ENCODE data around the gene DGKE. TPM values are rescaled to one million over a fixed set of nuclear protein-coding genes. Genes with fewer than 3 reads are reported as not detected.

Gene DGKE
- total RNA-seq, 1 experiment from 2014 or later = 8.5 TPM

DNA sequence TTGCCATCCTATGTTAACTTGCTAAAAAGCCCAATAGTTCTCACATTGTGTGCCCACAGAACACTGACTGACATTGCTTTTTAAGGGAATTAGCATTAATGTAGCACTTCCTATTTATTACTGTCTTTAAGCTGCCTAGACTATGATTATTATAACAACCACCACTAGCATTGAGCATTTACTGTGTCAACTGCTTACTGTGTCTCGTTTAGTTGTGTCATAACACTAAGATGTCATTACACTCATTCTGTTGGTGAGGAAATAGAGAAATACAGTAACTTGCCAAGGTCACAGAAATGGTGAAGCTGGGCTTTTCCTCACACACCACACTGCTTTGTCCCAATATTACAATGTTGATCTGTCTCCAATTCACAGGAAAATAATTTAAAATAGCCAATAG is 49.7 kb downstream of the DGKE start:
- TF ChIP-seq, protein P1, sequence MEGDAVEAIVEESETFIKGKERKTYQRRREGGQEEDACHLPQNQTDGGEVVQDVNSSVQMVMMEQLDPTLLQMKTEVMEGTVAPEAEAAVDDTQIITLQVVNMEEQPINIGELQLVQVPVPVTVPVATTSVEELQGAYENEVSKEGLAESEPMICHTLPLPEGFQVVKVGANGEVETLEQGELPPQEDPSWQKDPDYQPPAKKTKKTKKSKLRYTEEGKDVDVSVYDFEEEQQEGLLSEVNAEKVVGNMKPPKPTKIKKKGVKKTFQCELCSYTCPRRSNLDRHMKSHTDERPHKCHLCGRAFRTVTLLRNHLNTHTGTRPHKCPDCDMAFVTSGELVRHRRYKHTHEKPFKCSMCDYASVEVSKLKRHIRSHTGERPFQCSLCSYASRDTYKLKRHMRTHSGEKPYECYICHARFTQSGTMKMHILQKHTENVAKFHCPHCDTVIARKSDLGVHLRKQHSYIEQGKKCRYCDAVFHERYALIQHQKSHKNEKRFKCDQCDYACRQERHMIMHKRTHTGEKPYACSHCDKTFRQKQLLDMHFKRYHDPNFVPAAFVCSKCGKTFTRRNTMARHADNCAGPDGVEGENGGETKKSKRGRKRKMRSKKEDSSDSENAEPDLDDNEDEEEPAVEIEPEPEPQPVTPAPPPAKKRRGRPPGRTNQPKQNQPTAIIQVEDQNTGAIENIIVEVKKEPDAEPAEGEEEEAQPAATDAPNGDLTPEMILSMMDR (IDR thresholded peaks at IDR 0.05) = no peak
- TF ChIP-seq ZNF317 (CRISPR knock-in tag; IDR thresholded peaks at IDR 0.05; ENCODE audit: borderline replicate concordance, low read depth) = no peak
- no peak for TF ChIP-seq GTF2I (CRISPR knock-in tag; conservative IDR thresholded peaks at IDR 0.05)
- TF ChIP-seq CREM (CRISPR knock-in tag; IDR thresholded peaks at IDR 0.05) = no peak
- no peak for TF ChIP-seq EMX1 (CRISPR knock-in tag; IDR thresholded peaks at IDR 0.05)
- TF ChIP-seq SMAD4 (CRISPR knock-in tag; IDR thresholded peaks at IDR 0.05) = no peak
- no peak for TF ChIP-seq FOXP1 (CRISPR knock-in tag; IDR thresholded peaks at IDR 0.05; ENCODE audit: borderline replicate concordance)
- no peak for TF ChIP-seq SMAD3 (CRISPR knock-in tag; IDR thresholded peaks at IDR 0.05; ENCODE audit: borderline replicate concordance)
- TF ChIP-seq, protein P2, sequence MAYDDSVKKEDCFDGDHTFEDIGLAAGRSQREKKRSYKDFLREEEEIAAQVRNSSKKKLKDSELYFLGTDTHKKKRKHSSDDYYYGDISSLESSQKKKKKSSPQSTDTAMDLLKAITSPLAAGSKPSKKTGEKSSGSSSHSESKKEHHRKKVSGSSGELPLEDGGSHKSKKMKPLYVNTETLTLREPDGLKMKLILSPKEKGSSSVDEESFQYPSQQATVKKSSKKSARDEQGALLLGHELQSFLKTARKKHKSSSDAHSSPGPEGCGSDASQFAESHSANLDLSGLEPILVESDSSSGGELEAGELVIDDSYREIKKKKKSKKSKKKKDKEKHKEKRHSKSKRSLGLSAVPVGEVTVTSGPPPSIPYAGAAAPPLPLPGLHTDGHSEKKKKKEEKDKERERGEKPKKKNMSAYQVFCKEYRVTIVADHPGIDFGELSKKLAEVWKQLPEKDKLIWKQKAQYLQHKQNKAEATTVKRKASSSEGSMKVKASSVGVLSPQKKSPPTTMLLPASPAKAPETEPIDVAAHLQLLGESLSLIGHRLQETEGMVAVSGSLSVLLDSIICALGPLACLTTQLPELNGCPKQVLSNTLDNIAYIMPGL (CRISPR knock-in tag; IDR thresholded peaks at IDR 0.05) = no peak
- no peak for TF ChIP-seq NR3C1 (CRISPR knock-in tag; conservative IDR thresholded peaks at IDR 0.05; ENCODE audit: low read depth)
- TF ChIP-seq ETV6 (CRISPR knock-in tag; IDR thresholded peaks at IDR 0.05) = no peak
- TF ChIP-seq ESRRA (CRISPR knock-in tag; IDR thresholded peaks at IDR 0.05; ENCODE audit: borderline replicate concordance) = no peak
- TF ChIP-seq IRF2 (CRISPR knock-in tag; IDR thresholded peaks at IDR 0.05; ENCODE audit: borderline replicate concordance, low read depth) = no peak
- TF ChIP-seq, protein P3, sequence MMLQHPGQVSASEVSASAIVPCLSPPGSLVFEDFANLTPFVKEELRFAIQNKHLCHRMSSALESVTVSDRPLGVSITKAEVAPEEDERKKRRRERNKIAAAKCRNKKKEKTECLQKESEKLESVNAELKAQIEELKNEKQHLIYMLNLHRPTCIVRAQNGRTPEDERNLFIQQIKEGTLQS (CRISPR knock-in tag; conservative IDR thresholded peaks at IDR 0.05) = no peak
- TF ChIP-seq, protein P4, sequence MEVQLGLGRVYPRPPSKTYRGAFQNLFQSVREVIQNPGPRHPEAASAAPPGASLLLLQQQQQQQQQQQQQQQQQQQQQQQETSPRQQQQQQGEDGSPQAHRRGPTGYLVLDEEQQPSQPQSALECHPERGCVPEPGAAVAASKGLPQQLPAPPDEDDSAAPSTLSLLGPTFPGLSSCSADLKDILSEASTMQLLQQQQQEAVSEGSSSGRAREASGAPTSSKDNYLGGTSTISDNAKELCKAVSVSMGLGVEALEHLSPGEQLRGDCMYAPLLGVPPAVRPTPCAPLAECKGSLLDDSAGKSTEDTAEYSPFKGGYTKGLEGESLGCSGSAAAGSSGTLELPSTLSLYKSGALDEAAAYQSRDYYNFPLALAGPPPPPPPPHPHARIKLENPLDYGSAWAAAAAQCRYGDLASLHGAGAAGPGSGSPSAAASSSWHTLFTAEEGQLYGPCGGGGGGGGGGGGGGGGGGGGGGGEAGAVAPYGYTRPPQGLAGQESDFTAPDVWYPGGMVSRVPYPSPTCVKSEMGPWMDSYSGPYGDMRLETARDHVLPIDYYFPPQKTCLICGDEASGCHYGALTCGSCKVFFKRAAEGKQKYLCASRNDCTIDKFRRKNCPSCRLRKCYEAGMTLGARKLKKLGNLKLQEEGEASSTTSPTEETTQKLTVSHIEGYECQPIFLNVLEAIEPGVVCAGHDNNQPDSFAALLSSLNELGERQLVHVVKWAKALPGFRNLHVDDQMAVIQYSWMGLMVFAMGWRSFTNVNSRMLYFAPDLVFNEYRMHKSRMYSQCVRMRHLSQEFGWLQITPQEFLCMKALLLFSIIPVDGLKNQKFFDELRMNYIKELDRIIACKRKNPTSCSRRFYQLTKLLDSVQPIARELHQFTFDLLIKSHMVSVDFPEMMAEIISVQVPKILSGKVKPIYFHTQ (CRISPR knock-in tag; IDR thresholded peaks at IDR 0.05) = no peak
- no peak for TF ChIP-seq ZNF263 (CRISPR knock-in tag; IDR thresholded peaks at IDR 0.05; ENCODE audit: low read depth)
- TF ChIP-seq, protein P5, sequence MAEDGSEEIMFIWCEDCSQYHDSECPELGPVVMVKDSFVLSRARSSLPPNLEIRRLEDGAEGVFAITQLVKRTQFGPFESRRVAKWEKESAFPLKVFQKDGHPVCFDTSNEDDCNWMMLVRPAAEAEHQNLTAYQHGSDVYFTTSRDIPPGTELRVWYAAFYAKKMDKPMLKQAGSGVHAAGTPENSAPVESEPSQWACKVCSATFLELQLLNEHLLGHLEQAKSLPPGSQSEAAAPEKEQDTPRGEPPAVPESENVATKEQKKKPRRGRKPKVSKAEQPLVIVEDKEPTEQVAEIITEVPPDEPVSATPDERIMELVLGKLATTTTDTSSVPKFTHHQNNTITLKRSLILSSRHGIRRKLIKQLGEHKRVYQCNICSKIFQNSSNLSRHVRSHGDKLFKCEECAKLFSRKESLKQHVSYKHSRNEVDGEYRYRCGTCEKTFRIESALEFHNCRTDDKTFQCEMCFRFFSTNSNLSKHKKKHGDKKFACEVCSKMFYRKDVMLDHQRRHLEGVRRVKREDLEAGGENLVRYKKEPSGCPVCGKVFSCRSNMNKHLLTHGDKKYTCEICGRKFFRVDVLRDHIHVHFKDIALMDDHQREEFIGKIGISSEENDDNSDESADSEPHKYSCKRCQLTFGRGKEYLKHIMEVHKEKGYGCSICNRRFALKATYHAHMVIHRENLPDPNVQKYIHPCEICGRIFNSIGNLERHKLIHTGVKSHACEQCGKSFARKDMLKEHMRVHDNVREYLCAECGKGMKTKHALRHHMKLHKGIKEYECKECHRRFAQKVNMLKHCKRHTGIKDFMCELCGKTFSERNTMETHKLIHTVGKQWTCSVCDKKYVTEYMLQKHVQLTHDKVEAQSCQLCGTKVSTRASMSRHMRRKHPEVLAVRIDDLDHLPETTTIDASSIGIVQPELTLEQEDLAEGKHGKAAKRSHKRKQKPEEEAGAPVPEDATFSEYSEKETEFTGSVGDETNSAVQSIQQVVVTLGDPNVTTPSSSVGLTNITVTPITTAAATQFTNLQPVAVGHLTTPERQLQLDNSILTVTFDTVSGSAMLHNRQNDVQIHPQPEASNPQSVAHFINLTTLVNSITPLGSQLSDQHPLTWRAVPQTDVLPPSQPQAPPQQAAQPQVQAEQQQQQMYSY (CRISPR knock-in tag; IDR thresholded peaks at IDR 0.05) = no peak
- no peak for TF ChIP-seq HMGA2 (CRISPR knock-in tag; IDR thresholded peaks at IDR 0.05)
- TF ChIP-seq, protein P6, sequence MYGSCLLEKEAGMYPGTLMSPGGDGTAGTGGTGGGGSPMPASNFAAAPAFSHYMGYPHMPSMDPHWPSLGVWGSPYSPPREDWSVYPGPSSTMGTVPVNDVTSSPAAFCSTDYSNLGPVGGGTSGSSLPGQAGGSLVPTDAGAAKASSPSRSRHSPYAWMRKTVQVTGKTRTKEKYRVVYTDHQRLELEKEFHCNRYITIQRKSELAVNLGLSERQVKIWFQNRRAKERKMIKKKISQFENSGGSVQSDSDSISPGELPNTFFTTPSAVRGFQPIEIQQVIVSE (CRISPR knock-in tag; IDR thresholded peaks at IDR 0.05; ENCODE audit: borderline replicate concordance) = no peak
- TF ChIP-seq ZNF219 (CRISPR knock-in tag; IDR thresholded peaks at IDR 0.05; ENCODE audit: borderline replicate concordance) = no peak
- Mint-ChIP-seq H3K4me3 (no peak overlapping the region), H3K27me3 (ENCODE audit: low read depth) (no peaks in the 10 kb centered on the region), H3K4me1 (peaks cover 3% of the 10 kb centered on the region; the same call in 1 of the 2 replicates), H3K36me3 (peaks cover 26% of the 10 kb centered on the region), H3K27ac (no peak overlapping the region), H3K9me3 (peaks cover 25% of the 10 kb centered on the region)
- DNase-seq (ENCODE audit: low spot score) (no peak), ATAC-seq (no peak)
- CTCF ChIA-PET = no interaction called here
- POLR2A ChIA-PET = no interaction called here

All from WTC11 (cell line).